ENCODE measurements around the gene LTA. TPM values are rescaled to one million over a fixed set of nuclear protein-coding genes. Genes with fewer than 3 reads are reported as not detected.

Gene LTA
- total and polyA plus RNA-seq, 10 donors, result 2.4 to 14.4 (median 5.7) TPM

GRCh38 chr6:31540640-31541039 lies 31.4 kb upstream of the LTA start:
- no peaks in the 10 kb centered on the region for H3K9me3 ChIP-seq
- WGBS, 5 donors, result 12 to 26% (median 15%) methylated on average over 4 of the region's 4 CpGs
- H3K4me1 ChIP-seq, result peaks cover 29 to 71% (median 50%) of the 10 kb centered on the region in 6 donors
- peak overlapping the region; percentile 58 to 88 (median 72) for H3K4me3 ChIP-seq
- intact Hi-C loops (cut with DNase I; ENCODE audit: low total_unique reads), result no loop called here
- no peak for DNase-seq
- H3K27ac ChIP-seq, result peak overlapping the region; percentile 92 to 99 (median 96)
- peaks cover 9 to 49% (median 47%) of the 10 kb centered on the region in 6 donors for H3K36me3 ChIP-seq
- TF ChIP-seq POLR2A (IDR thresholded peaks at IDR 0.05) (no peak), CTCF (IDR thresholded peaks at IDR 0.05 in 8 of 11, conservative IDR thresholded peaks at IDR 0.05 in 3 of 11) (no peak), POLR2AphosphoS5 (IDR thresholded peaks at IDR 0.05) (no peak)
- no peaks in the 10 kb centered on the region for H3K27me3 ChIP-seq (replicated peaks in 1 of 7)

GRCh38 chr6:31541059-31541657 lies 30.9 kb upstream of the LTA start:
- no peaks in the 10 kb centered on the region for H3K27me3 ChIP-seq (replicated peaks in 1 of 7)
- intact Hi-C loops (cut with DNase I; ENCODE audit: low total_unique reads), result no loop called here
- peak overlapping the region; percentile 92 to 99 (median 96) for H3K27ac ChIP-seq
- TF ChIP-seq POLR2A (IDR thresholded peaks at IDR 0.05) (no peak), POLR2AphosphoS5 (IDR thresholded peaks at IDR 0.05) (no peak), CTCF (IDR thresholded peaks at IDR 0.05 in 8 of 11, conservative IDR thresholded peaks at IDR 0.05 in 3 of 11) (no peak)
- H3K4me1 ChIP-seq, result peaks cover 28 to 68% (median 52%) of the 10 kb centered on the region in 6 donors
- peaks cover 5 to 44% (median 42%) of the 10 kb centered on the region in 6 donors for H3K36me3 ChIP-seq
- no peaks in the 10 kb centered on the region for H3K9me3 ChIP-seq
- WGBS, 5 donors, result 0 to 1% (median 1%) methylated on average over 21 of the region's 21 CpGs
- H3K4me3 ChIP-seq, result peak overlapping the region; percentile 58 to 88 (median 72)
- no peak for DNase-seq

- intact Hi-C loops (cut with DNase I; ENCODE audit: low total_unique reads), result no loop called here
- TF ChIP-seq POLR2AphosphoS5 (IDR thresholded peaks at IDR 0.05), result peak; percentile 90 to 94 (median 93)
- TF ChIP-seq CTCF (IDR thresholded peaks at IDR 0.05 in 8 of 11, conservative IDR thresholded peaks at IDR 0.05 in 3 of 11), result peak in 1 of 11 experiments; percentile 0
- peak in 2 of 3 donors; percentile 27 to 53 for TF ChIP-seq POLR2A (IDR thresholded peaks at IDR 0.05)
- 0 to 1% (median 0%) methylated on average over 41 to 43 of the region's 43 CpGs for WGBS, 5 donors
Measured at GRCh38 chr6:31541658-31542521, 30.2 kb upstream of the LTA start, which contains the start of gene DDX39B. TSS of gene DDX39B (minus strand) at chr6:31542003. CDS start at chr6:31540532, 1,471 bp downstream.

More at GRCh38 chr6:31541658-31542521, 30.2 kb upstream of the LTA start, which contains the start of gene DDX39B:
- H3K9me3 ChIP-seq, result no peaks in the 10 kb centered on the region
- peak within 1 kb of the TSS; percentile 92 to 99 (median 96) for H3K27ac ChIP-seq
- peaks cover 4 to 37% (median 35%) of the 10 kb centered on the region in 6 donors for H3K36me3 ChIP-seq
- peak within 1 kb of the TSS; percentile 58 to 88 (median 72) for H3K4me3 ChIP-seq
- peak; percentile 98 for DNase-seq
- H3K4me1 ChIP-seq, result peaks cover 28 to 68% (median 56%) of the 10 kb centered on the region in 6 donors
- H3K27me3 ChIP-seq (replicated peaks in 1 of 7), result no peaks in the 10 kb centered on the region

Data from spleen (tissue), 11 donors.